Naive thymus-derived CD4-positive, alpha-beta T cell (primary cell): ENCODE results near the gene XPNPEP2. TPM values are rescaled to one million over a fixed set of nuclear protein-coding genes. Genes with fewer than 3 reads are reported as not detected.
A peak's percentile ranks its signal among the peaks of the same experiment; 100 is the strongest.
"Not testable (repeated sequence)": the region's sequence is repeated elsewhere in the genome, so short reads cannot be mapped to it uniquely, and the experiment has no call there.

Experiments
- ATAC-seq: fragments of 150-1000 bp; cut with Tn5 transposase; 2 replicates; pipeline ENCODE4 v1.10.0; 2021; ENCODE audit warnings: mild to moderate bottlenecking, moderate library complexity
- CTCF ChIA-PET: fragments of 350-600 bp; sonication (Branson Sonifier 250); formaldehyde crosslinking; loops from one replicate; lab custom pipeline; 2021; ENCODE audit warnings: antibody characterized with exemption; lab: Charles Lee
- POLR2A ChIA-PET: fragments of 350-600 bp; sonication (Branson Sonifier 250); formaldehyde crosslinking; loops from one replicate; lab custom pipeline; 2021; ENCODE audit warnings: antibody characterized with exemption, inconsistent platforms; lab: Charles Lee
- DNase-seq, 9 donors: peaks; one replicate each; pipeline versions ENCODE4 v3.0.0 to v3.0.0-alpha.2; 2020 to 2022; ENCODE audit warnings: mixed read lengths in 1 of 9
- H3K27ac ChIP-seq: one replicate; pipeline ENCODE4 v1.7.0; 2013; ENCODE audit warnings: mild to moderate bottlenecking, low read depth, low read length, moderate library complexity
- H3K27me3 ChIP-seq, 2 donors: one replicate each; pipeline ENCODE4 v1.7.0; 2013; ENCODE audit warnings: low read length in 2 of 2, mild to moderate bottlenecking in 2 of 2, moderate library complexity in 2 of 2; ENCODE audit not compliant: control insufficient read depth in 2 of 2, insufficient read depth in 2 of 2
- H3K36me3 ChIP-seq, 3 experiments: 1 replicate in 2 of 3; 2 replicates in 1 of 3; pipeline ENCODE4 v1.7.0; 2013; ENCODE audit warnings: low read length in 3 of 3, mild to moderate bottlenecking in 3 of 3, moderate library complexity in 1 of 3; ENCODE audit not compliant: insufficient read depth in 3 of 3, control insufficient read depth in 2 of 3
- H3K4me1 ChIP-seq, 2 donors: one replicate each; pipeline ENCODE4 v1.7.0; 2013; ENCODE audit warnings: low read length in 2 of 2, mild to moderate bottlenecking in 2 of 2, moderate library complexity in 1 of 2; ENCODE audit not compliant: control insufficient read depth in 2 of 2, insufficient read depth in 2 of 2
- H3K4me3 ChIP-seq: 2 replicates; pipeline ENCODE4 v1.7.0; 2013; ENCODE audit warnings: mild to moderate bottlenecking, low read length
- H3K9me3 ChIP-seq, 3 experiments: 1 replicate in 2 of 3; 2 replicates in 1 of 3; pipeline ENCODE4 v1.7.0; 2013; ENCODE audit warnings: low read length in 3 of 3; ENCODE audit not compliant: control insufficient read depth in 2 of 3
- H3K27ac Mint-ChIP-seq, 9 donors: one replicate each; pipeline ENCODE4 v1.8.0; 2020 to 2022; ENCODE audit warnings: mixed read lengths in 9 of 9, mild to moderate bottlenecking in 8 of 9, moderate library complexity in 5 of 9, inconsistent platforms in 2 of 9
- H3K27me3 Mint-ChIP-seq, 5 donors: one replicate each; pipeline ENCODE4 v1.8.0; 2021 to 2022; ENCODE audit warnings: mixed read lengths in 5 of 5, mild to moderate bottlenecking in 1 of 5
- H3K36me3 Mint-ChIP-seq, 5 donors: one replicate each; pipeline ENCODE4 v1.8.0; 2020 to 2022; ENCODE audit warnings: mixed read lengths in 5 of 5, mild to moderate bottlenecking in 3 of 5, inconsistent platforms in 1 of 5
- H3K4me1 Mint-ChIP-seq, 7 donors: one replicate each; pipeline ENCODE4 v1.8.0; 2020 to 2022; ENCODE audit warnings: mixed read lengths in 7 of 7, mild to moderate bottlenecking in 3 of 7, inconsistent platforms in 1 of 7
- H3K4me3 Mint-ChIP-seq, 10 donors: one replicate each; pipeline ENCODE4 v1.8.0; 2020 to 2022; ENCODE audit warnings: mild to moderate bottlenecking in 10 of 10, mixed read lengths in 10 of 10, moderate library complexity in 6 of 10, inconsistent platforms in 2 of 10
- H3K9me3 Mint-ChIP-seq, 11 donors: one replicate each; pipeline ENCODE4 v1.8.0; 2020 to 2022; ENCODE audit warnings: mixed read lengths in 11 of 11, mild to moderate bottlenecking in 4 of 11, inconsistent platforms in 1 of 11, moderate library complexity in 1 of 11
- intact Hi-C, 2 donors: fragments of 100-400 bp; cut with micrococcal nuclease; formaldehyde crosslinking; loops; one replicate each; pipeline ENCODE4 v1.15.1; 2023
- polyA plus RNA-seq, 2 donors: library from polyadenylated mRNA; unstranded; fragments of 300-500 nt; fragmentation: Illumina TruSeq; gene quantifications; one replicate each; pipeline ENCODE4 v1.2.3, GENCODE V29; 2021
- total RNA-seq, 6 experiments: library from RNA in 5 of 6; stranded (reverse) in 5 of 6; gene quantifications; 1 replicate in 5 of 6; 2 replicates in 1 of 6; pipeline ENCODE4 v1.2.3 and lab custom pipeline; 2021 to 2026

XPNPEP2 gene
- total and polyA plus RNA-seq, 7 experiments from 2014 or later = 0.13 to 0.82 (median 0.29) TPM; not detected in 4

DNA sequence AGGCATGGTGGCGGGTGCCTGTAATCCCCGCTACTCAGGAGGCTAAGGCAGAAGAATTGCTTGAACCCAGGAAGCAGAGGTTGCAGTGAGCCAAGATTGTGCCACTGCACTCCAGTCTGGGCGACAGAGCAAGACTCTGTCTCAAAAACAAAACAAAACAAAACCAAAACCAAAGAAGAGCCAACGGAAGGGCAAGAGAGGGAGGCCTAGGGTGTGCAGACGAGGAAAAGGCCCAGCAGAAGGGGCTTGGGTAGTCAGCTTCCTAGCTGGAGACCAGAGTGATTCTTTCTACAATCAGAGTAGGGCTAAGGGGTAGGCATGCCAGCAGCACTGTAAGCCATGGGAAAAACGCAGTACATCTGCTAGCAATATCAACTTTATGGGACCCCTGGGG, 4.0 kb downstream of the XPNPEP2 start:
- peaks cover 14 to 19% of the 10 kb centered on the region in 2 donors for H3K4me1 ChIP-seq
- H3K36me3 ChIP-seq, H3K27me3 Mint-ChIP-seq, H3K9me3 Mint-ChIP-seq, H3K27me3 ChIP-seq, H3K27ac ChIP-seq, POLR2A ChIA-PET, DNase-seq, CTCF ChIA-PET, H3K4me3 ChIP-seq, H3K9me3 ChIP-seq, ATAC-seq, H3K36me3 Mint-ChIP-seq: not testable (repeated sequence)
- Mint-ChIP-seq H3K27ac (peak overlapping the region in 3 of 9 donors; percentile 54 to 83 (median 66)), H3K4me3 (peak overlapping the region in 3 of 10 donors; percentile 51 to 54 (median 52)), H3K4me1 (peaks cover 20 to 63% (median 45%) of the 10 kb centered on the region in 7 donors)
- intact Hi-C loops = loop anchor here in 1 of 2 donors (2.0 kb wide), 2 partner anchors 16 to 26 kb away; no protein-coding TSS in a partner anchor

DNA sequence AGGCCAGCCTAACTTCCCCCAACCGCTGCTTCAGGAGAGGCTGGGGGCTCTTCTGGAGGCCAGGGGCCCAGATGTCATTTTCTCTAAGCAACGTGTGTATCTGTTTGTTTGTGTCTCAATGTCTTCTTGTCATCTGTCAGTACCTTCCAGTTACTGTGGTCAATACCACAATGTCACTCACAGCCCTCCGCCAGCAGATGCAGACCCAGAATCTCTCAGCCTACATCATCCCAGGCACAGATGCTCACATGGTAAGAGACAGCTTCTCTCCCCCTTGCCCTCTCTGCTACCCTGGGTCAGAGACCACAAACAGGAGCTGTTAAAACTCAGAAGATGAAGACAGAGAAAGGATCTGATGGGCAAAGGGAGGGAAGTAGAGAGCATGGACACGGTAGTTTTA, 5.0 kb downstream of the XPNPEP2 start:
- peak overlapping the region in 6 of 10 donors; percentile 11 to 57 (median 28) for H3K4me3 Mint-ChIP-seq
- H3K27me3 ChIP-seq = no peaks in the 10 kb centered on the region
- POLR2A ChIA-PET = interaction anchor here (1.2 to 1.7 kb wide), 4 partner anchors 9 to 38 kb away, joined by 3 to 4 read pairs (median 3); no protein-coding TSS in a partner anchor
- H3K36me3 ChIP-seq = no peaks in the 10 kb centered on the region
- no peaks in the 10 kb centered on the region for H3K36me3 Mint-ChIP-seq
- peaks cover 0 to 2% (median 0%) of the 10 kb centered on the region in 11 donors for H3K9me3 Mint-ChIP-seq
- peaks cover 14 to 19% of the 10 kb centered on the region in 2 donors for H3K4me1 ChIP-seq
- CTCF ChIA-PET = no interaction called here
- no peak overlapping the region for H3K27ac ChIP-seq
- H3K9me3 ChIP-seq = no peaks in the 10 kb centered on the region
- peaks cover 20 to 56% (median 45%) of the 10 kb centered on the region in 7 donors for H3K4me1 Mint-ChIP-seq
- DNase-seq = no peak
- no peak overlapping the region for H3K4me3 ChIP-seq
- ATAC-seq = peak; percentile 27
- no peaks in the 10 kb centered on the region for H3K27me3 Mint-ChIP-seq
- peak overlapping the region in 2 of 9 donors; percentile 54 to 94 for H3K27ac Mint-ChIP-seq
- intact Hi-C loops = loop anchor here in 1 of 2 donors (2.0 kb wide), 2 partner anchors 15 to 25 kb away; no protein-coding TSS in a partner anchor

DNA sequence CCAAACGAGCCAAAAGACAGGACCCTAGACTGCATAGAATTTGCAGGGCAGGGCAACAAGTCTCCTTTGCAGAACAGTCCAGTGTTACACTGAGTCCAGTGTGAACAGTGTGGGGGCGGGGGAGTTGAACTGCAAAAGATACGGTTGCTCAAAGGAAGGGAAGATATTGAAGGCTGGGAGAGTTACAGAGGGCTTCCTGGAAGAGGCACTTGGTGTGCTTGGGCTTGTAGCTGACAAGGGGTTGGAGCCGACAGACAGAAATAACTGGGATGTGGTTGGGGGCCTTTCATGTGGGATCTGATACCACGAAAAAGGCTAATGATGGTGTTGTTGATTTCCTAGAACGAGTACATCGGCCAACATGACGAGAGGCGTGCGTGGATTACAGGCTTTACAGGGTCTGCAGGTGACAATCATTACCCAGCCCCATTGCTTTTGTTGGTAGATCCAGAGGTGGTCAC, 6.1 kb downstream of the XPNPEP2 start:
- Histone ChIP-seq H3K27ac (no peak overlapping the region), H3K4me3 (no peak overlapping the region), H3K4me1 (peaks cover 14 to 19% of the 10 kb centered on the region in 2 donors), H3K36me3 (no peaks in the 10 kb centered on the region), H3K27me3 (no peaks in the 10 kb centered on the region), H3K9me3 (no peaks in the 10 kb centered on the region)
- Mint-ChIP-seq H3K9me3 (peaks cover 0 to 2% (median 0%) of the 10 kb centered on the region in 11 donors), H3K4me1 (peaks cover 20 to 51% (median 45%) of the 10 kb centered on the region in 7 donors), H3K27ac (peak overlapping the region in 5 of 9 donors; percentile 44 to 87 (median 50)), H3K27me3 (no peaks in the 10 kb centered on the region), H3K36me3 (no peaks in the 10 kb centered on the region), H3K4me3 (peak overlapping the region in 9 of 10 donors; percentile 22 to 75 (median 47))
- CTCF ChIA-PET = no interaction called here
- POLR2A ChIA-PET = interaction anchor here (0.6 to 1.9 kb wide), 6 partner anchors 8 to 100 kb away, joined by 3 to 5 read pairs (median 3); no protein-coding TSS in a partner anchor
- ATAC-seq = no peak
- peak in 5 of 9 donors; percentile 26 to 58 (median 51) for DNase-seq
- intact Hi-C loops = loop anchor here (5.0 kb wide), 1 partner anchor 37 kb away; no protein-coding TSS in a partner anchor

DNA sequence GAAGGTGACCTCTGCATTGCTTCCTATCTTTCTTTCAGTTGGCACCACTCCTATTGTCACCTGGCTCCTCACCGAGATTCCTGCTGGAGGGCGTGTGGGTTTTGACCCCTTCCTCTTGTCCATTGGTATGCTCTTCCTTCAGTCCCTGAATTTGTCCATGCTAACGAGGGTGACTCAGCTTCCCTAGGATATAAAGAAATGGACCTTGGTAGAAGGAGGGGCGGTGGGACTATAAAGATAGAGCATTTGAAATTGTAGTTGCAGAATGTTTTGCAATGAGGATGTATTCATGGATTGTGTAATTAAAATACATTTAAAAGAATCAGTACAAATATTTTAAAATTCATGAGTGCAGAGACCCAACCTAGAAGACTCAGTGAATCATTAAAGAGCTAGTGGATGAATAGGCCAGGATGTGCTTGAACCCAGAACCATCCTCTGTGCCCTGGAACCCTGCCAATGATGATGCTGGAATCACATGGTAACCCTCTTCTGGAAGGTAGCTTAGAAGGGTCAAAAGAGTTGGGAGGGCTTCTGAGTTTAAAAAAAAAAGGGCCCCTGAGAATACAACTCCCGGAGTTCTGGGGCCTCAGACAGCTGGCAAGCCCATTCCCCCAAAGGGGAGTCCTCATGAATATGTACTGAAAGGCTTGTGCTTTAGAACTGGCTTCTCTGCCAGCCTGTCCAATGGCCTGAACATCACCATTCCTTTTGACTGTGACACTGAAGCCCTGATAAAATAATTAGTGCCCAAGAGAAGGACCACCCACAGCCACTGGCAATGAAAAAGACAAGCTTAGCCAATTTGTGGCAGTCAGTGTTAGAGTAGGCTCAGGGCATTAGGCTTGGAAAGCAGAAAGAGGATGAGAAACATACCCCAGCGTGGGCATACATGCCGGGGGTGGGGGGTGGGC, 8.0 kb downstream of the XPNPEP2 start:
- no peaks in the 10 kb centered on the region for H3K36me3 Mint-ChIP-seq
- H3K27ac Mint-ChIP-seq = no peak overlapping the region

DNA sequence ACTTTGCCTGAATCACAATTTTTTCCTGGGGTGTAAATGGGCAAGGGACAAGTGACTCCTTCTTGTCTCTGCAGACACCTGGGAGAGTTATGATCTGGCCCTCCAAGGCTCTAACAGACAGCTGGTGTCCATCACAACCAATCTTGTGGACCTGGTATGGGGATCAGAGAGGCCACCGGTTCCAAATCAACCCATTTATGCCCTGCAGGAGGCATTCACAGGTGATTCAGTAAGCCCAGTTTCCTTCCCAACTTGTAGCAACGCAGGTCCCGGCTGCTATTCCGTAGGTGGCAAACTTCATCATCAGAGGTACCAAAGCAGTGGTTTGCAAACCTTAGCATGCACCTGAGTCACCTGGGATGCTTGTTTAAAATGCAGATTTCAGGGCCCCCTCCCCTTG, 8.8 kb downstream of the XPNPEP2 start:
- no peaks in the 10 kb centered on the region for H3K9me3 ChIP-seq
- no peak overlapping the region for H3K27ac ChIP-seq
- no peaks in the 10 kb centered on the region for H3K36me3 Mint-ChIP-seq
- no peaks in the 10 kb centered on the region for H3K36me3 ChIP-seq
- peaks cover 14 to 19% of the 10 kb centered on the region in 2 donors for H3K4me1 ChIP-seq
- DNase-seq (no peak), ATAC-seq (no peak)
- peaks cover 0 to 2% (median 0%) of the 10 kb centered on the region in 11 donors for H3K9me3 Mint-ChIP-seq
- ChIA-PET CTCF (no interaction called here), POLR2A (interaction anchor here (1.0 kb wide), 1 partner anchor 8 kb away, joined by 4 read pairs; no protein-coding TSS in a partner anchor)
- H3K4me1 Mint-ChIP-seq = peaks cover 20 to 47% (median 37%) of the 10 kb centered on the region in 7 donors
- no peaks in the 10 kb centered on the region for H3K27me3 Mint-ChIP-seq
- H3K4me3 Mint-ChIP-seq = no peak overlapping the region
- no peaks in the 10 kb centered on the region for H3K27me3 ChIP-seq
- intact Hi-C loops = loop anchor here (5.0 kb wide), 1 partner anchor 35 kb away; no protein-coding TSS in a partner anchor
- H3K27ac Mint-ChIP-seq = no peak overlapping the region
- no peak overlapping the region for H3K4me3 ChIP-seq

More for the DNA sequence above, 8.0 kb downstream of the XPNPEP2 start:
- ChIA-PET CTCF (interaction anchor here (0.5 kb wide), 1 partner anchor 25 kb away, joined by 3 read pairs; no protein-coding TSS in a partner anchor), POLR2A (interaction anchor here (1.0 to 1.9 kb wide), 2 partner anchors 9 to 10 kb away, joined by 4 to 5 read pairs; no protein-coding TSS in a partner anchor)
- H3K4me3 Mint-ChIP-seq = no peak overlapping the region
- intact Hi-C loops = loop anchor here (5.0 kb wide), 1 partner anchor 35 kb away; no protein-coding TSS in a partner anchor
- ATAC-seq (no peak), DNase-seq (no peak)
- peaks cover 0 to 2% (median 0%) of the 10 kb centered on the region in 11 donors for H3K9me3 Mint-ChIP-seq
- no peaks in the 10 kb centered on the region for H3K27me3 ChIP-seq
- no peak overlapping the region for H3K27ac ChIP-seq
- no peak overlapping the region for H3K4me3 ChIP-seq
- no peaks in the 10 kb centered on the region for H3K27me3 Mint-ChIP-seq
- peaks cover 14 to 19% of the 10 kb centered on the region in 2 donors for H3K4me1 ChIP-seq
- no peaks in the 10 kb centered on the region for H3K9me3 ChIP-seq
- H3K4me1 Mint-ChIP-seq = peaks cover 20 to 48% (median 40%) of the 10 kb centered on the region in 7 donors
- H3K36me3 ChIP-seq = no peaks in the 10 kb centered on the region

DNA sequence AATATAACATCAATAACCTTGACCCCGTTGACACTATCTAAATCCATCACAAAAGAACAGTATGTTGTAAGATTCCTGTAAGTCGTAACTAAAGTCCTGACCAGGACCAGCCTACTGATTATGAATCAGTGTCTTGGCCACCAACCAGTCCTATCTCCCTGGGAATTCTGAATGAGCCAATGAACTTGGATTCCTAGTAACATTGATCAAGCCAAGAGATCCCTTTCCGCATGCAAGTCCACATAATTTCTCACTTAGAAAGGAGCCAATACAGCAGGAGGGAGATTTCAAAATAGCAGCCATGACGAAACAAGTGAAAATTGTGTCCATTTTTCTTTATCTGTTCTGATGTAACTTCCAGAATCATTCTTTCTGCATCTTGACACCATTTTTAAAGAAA, 9.5 kb downstream of the XPNPEP2 start:
- DNase-seq (no peak), ATAC-seq (no peak)
- Histone ChIP-seq H3K4me1 (peaks cover 14 to 19% of the 10 kb centered on the region in 2 donors), H3K27me3 (no peaks in the 10 kb centered on the region), H3K4me3 (no peak overlapping the region), H3K36me3 (no peaks in the 10 kb centered on the region), H3K9me3 (no peaks in the 10 kb centered on the region), H3K27ac (no peak overlapping the region)
- Mint-ChIP-seq H3K27ac (no peak overlapping the region), H3K4me1 (peaks cover 20 to 42% (median 32%) of the 10 kb centered on the region in 7 donors), H3K36me3 (no peaks in the 10 kb centered on the region), H3K27me3 (no peaks in the 10 kb centered on the region), H3K9me3 (peaks cover 0 to 2% (median 0%) of the 10 kb centered on the region in 11 donors), H3K4me3 (no peak overlapping the region)
- ChIA-PET POLR2A (no interaction called here), CTCF (no interaction called here)
- intact Hi-C loops = loop anchor here (5.0 kb wide), 1 partner anchor 34 kb away; no protein-coding TSS in a partner anchor
